NCI-H1048 (cell line): ENCODE measurements around the gene LILRB4.
"Not testable (repeated sequence)": the region's sequence is repeated elsewhere in the genome, so short reads cannot be mapped to it uniquely, and the experiment has no call there.

Experiments
- DNase-seq: peaks from one replicate; lab custom pipeline; 2025; lab: John Stamatoyannopoulos, UW

LILRB4 gene

GRCh38 chr19:54662730-54663129 is at the start of gene LILRB4:
LILRB4 (plus strand) TSS chr19:54662985; CDS start chr19:54663034, 49 bp downstream.
- DNase-seq: no peak

- no peak for DNase-seq
Observed at GRCh38 chr19:54614726-54615125, 48.1 kb upstream of the LILRB4 start.

GRCh38 chr19:54616057-54616456 is 46.7 kb upstream of the LILRB4 start:
- no peak for DNase-seq

GRCh38 chr19:54616821-54617560 is 45.8 kb upstream of the LILRB4 start:
- no peak for DNase-seq

GRCh38 chr19:54620464-54620863 is 42.3 kb upstream of the LILRB4 start:
- DNase-seq: no peak

- DNase-seq: no peak
Observed at GRCh38 chr19:54622431-54622830, 40.4 kb upstream of the LILRB4 start.

GRCh38 chr19:54624234-54624633 is 38.6 kb upstream of the LILRB4 start:
- not testable (repeated sequence) for DNase-seq

DNA sequence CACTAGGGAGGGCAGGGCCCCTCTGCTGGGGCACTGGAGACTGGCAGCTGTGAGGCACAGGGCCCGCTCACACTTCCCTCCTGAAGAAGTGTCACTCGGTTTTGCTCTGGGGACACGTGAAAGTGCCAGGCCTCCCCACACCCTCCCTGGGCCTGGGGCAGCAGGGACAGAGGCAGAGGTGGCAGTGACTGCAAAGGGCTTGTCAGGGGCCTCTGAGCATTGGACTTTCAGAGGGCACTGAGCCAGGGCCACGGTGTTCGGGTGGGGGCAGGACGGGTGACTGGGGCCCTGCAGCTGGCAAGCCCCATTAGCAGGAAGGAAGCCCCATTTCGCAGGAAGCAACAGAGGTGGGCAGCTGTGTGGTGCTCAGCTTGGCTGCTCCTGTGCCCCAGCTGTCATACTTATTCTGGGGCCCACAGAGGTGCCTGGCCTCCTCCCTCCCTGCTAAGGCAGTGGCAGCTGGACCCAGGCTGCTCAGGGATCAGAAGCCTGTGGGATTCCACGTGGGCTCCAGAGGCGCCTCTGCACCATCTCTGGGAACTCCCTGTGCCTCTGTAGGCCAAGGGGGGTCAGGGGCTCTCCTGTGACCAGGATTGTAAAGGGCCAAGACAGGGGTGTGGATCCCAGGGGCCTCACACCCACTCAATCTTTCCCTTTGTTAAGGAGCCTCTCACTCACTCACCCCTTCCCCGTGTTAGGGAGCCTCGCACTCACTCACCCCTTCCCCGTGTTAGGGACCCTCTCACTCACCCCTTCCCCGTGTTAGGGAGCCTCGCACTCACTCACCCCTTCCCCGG is 37.7 kb upstream of the LILRB4 start:
- DNase-seq: not testable (repeated sequence)

- no peak for DNase-seq
Observed at GRCh38 chr19:54626757-54627156, 36.0 kb upstream of the LILRB4 start.

DNA sequence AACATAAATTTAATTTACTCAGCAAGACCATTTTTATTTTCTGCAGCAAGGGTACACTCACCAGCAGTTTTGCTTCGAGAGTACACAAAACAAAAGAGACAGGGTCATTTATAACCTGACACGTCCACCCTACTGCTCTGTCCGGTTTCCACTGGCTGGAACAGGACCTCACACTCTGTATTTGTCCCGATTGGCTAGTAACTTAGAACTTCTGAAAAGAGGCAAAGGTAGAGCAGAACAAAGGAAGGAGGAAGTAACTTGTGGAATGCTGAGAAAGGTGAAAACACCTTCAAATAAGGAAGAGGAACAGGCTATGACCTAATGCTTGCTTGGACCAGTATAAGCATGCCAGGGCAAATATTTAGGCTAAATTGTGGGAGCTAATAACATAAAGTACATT is 34.9 kb upstream of the LILRB4 start:
- DNase-seq: not testable (repeated sequence)

DNA sequence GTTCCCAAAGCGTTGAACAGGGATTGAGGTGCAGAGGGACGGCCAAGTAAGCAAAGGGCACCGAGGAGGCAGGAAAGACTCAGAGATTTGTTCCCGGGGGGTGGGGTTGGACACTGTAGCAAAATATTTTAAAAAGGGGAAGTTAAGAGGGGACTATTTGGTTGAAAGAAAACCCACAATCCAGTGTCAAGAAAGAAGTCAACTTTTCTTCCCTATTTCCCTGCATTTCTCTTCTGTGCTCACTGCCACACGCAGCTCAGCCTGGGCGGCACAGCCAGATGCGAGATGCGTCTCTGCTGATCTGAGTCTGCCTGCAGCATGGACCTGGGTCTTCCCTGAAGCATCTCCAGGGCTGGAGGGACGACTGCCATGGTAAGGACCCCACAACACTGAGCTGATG is 32.5 kb upstream of the LILRB4 start, which contains the start of gene LILRB1:
LILRB1 (plus strand) TSS at position 223 of the 400 bp plus-strand sequence. CDS start 590 bp downstream, outside the sequence.
- not testable (repeated sequence) for DNase-seq

DNA sequence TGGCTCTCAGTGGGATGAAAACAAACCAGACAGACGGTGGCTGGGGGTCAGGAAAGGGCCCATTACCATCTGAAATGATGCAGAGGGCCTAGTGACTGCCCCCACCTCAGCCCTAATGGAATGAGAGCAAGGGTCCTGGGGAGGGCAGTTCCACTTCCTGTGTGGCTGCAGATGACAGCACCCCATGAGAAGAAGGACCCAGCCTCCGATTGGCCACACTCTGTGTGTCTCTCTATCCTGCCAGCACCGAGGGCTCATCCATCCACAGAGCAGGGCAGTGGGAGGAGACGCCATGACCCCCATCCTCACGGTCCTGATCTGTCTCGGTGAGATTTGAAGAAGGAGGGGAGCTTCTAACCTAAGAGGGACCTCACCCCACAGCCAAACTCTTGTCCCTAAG is 32.0 kb upstream of the LILRB4 start:
- DNase-seq: no peak

- not testable (repeated sequence) for DNase-seq
Observed at GRCh38 chr19:54631489-54632337, 31.1 kb upstream of the LILRB4 start.

DNA sequence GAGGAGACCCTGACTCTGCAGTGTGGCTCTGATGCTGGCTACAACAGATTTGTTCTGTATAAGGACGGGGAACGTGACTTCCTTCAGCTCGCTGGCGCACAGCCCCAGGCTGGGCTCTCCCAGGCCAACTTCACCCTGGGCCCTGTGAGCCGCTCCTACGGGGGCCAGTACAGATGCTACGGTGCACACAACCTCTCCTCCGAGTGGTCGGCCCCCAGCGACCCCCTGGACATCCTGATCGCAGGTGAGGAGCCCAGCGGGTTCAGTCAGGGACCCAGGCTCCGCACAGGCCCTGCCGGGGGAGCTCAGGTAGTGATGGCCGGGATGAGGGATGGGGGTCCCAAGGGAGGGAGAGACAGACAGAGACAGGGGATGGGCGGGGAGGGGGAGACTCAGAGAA is 30.3 kb upstream of the LILRB4 start:
- not testable (repeated sequence) for DNase-seq

- no peak for DNase-seq
Observed at GRCh38 chr19:54633401-54633800, 29.4 kb upstream of the LILRB4 start.

DNA sequence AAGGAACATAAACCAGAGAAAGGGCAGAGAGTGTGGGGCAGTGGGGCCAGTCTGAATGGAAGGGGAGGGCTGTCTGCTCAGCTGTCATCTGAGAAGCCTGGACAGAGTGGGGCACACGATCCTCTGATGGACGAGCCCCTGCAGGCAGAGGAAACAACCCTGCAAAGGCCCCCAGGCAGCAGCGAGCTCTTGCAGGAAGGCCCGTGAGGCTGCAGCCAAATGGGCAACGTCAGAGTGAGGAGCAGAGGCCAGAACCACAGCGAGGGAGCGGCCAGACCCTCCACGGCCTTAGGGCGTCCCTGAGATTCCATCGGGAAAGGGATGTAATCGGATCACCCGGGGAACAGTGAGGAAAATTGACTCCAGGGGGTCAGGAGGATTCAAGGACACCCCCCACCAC is 26.7 kb upstream of the LILRB4 start:
- DNase-seq: not testable (repeated sequence)

DNA sequence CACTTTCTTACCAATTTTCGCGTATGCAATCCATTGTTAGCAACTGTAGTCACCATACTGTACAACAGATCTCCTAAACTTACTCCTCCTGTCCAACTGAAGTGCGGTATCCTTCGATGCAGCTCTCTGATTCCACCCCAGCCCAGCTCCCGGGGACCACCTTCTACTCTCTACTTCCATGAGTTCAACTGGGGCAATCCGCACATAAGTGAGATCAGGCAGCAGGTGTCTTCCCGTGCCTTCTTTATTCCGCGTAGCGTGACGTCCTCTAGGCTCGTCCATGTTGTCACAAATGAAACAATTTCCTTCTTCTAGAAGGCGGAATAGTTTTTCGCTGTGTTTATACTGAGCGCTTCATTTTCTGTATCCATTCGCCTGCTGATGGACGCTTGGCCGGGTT is 24.1 kb upstream of the LILRB4 start:
- no peak for DNase-seq

DNA sequence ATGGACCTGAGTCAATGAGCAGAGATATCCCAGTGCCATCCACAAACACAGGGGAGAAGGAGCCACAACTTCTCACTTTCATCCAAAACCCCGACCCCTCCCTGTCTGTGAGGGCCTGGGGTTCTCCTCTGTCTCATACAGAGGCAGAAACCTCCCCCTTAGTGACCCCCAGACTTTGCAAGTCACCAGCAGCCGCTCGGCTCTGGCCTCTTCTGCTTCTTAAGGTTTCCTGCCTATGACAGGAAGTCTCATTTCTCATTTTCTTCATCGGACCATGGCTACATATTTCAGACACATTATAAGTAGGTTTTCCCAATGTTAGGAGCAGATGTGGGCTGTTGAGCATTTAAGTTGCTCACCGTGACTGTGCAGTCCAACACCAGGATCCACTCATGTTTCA is 19.8 kb upstream of the LILRB4 start:
- not testable (repeated sequence) for DNase-seq

DNA sequence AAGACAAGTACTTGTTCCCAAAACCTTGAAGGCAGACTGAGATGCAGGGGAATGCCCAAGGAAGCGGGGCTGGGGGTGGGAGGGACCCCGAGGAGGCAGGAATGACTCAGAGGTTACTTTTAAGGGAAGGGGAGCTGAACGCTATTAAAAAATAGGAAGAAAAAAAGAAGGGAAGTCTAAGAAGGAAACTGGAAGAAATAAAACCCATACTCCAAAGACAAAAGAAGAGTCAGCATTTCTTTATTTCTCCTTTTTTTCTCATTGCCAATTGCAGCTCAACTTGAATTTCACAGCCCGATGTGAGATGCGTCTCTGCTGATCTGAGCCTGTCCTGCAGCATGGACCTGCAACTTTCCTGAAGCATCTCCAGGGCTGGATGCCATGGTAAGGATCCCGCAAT is 19.2 kb upstream of the LILRB4 start:
- not testable (repeated sequence) for DNase-seq

GRCh38 chr19:54644056-54644455 is 18.7 kb upstream of the LILRB4 start:
- no peak for DNase-seq

DNA sequence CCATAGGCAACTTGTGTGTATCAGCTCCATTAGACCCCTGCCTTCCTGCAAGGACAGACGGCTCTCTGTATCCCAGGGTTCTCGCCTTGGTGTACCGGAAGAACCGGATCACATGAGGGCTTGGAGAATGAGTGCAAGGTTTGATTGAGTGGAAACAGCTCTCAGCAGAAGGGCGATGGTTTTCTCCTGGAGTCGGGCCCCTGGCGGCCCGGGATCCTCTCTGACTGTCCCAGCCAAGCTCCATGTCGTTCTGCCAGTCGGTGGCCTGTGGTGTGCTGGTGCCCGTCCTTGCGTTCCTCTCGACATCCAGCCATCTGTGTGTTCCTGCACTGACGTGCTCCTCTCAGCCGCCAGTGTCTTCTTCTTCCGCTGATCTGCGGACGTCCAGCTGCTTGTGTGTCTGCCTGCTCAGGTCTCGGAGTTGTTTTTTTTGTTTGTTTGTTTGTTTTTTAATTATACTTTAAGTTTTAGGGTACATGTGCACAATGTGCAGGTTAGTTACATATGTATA is 16.4 kb upstream of the LILRB4 start:
- no peak for DNase-seq

GRCh38 chr19:54648129-54648528 is 14.7 kb upstream of the LILRB4 start:
- no peak for DNase-seq
